ENCODE data around the gene IL1RAP. TPM values are rescaled to one million over a fixed set of nuclear protein-coding genes. Genes with fewer than 3 reads are reported as not detected.

IL1RAP gene
- total RNA-seq, 1 experiment from 2014 or later: 1.6 TPM

GRCh38 chr3:190528706-190529105 is 14.8 kb downstream of the IL1RAP start:
- Histone ChIP-seq H3K4me2 (ENCODE audit: low read depth, low read length, poor library complexity, severe bottlenecking) (no peak overlapping the region), H3K4me1 (ENCODE audit: low read length) (no peaks in the 10 kb centered on the region), H3K79me2 (ENCODE audit: low read length) (no peaks in the 10 kb centered on the region), H2AFZ (ENCODE audit: low read length) (no peak overlapping the region), H3K9me3 (ENCODE audit: low read length) (no peaks in the 10 kb centered on the region), H3K9me2 (replicated peaks; ENCODE audit: insufficient read depth, low read length) (no peaks in the 10 kb centered on the region), H3K9ac (ENCODE audit: low read length) (no peak overlapping the region), H3K27me3 (ENCODE audit: low read length) (no peaks in the 10 kb centered on the region), H3K4me3 (ENCODE audit: low read length) (no peak overlapping the region), H3K27ac (ENCODE audit: low read length) (no peak overlapping the region), H3K36me3 (ENCODE audit: insufficient read depth, low read length) (no peaks in the 10 kb centered on the region), H4K20me1 (ENCODE audit: insufficient read depth, low read depth, low read length) (no peaks in the 10 kb centered on the region)
- DNase-seq: no peak

GRCh38 chr3:190531406-190531805 is 17.5 kb downstream of the IL1RAP start:
- Histone ChIP-seq H3K9ac (ENCODE audit: low read length) (no peak overlapping the region), H2AFZ (ENCODE audit: low read length) (no peak overlapping the region), H3K4me2 (ENCODE audit: low read depth, low read length, poor library complexity, severe bottlenecking) (no peak overlapping the region), H3K4me1 (ENCODE audit: low read length) (no peaks in the 10 kb centered on the region), H3K27me3 (ENCODE audit: low read length) (no peaks in the 10 kb centered on the region), H3K9me3 (ENCODE audit: low read length) (no peaks in the 10 kb centered on the region), H4K20me1 (ENCODE audit: insufficient read depth, low read depth, low read length) (no peaks in the 10 kb centered on the region), H3K9me2 (replicated peaks; ENCODE audit: insufficient read depth, low read length) (no peaks in the 10 kb centered on the region), H3K4me3 (ENCODE audit: low read length) (no peak overlapping the region), H3K79me2 (ENCODE audit: low read length) (no peaks in the 10 kb centered on the region), H3K27ac (ENCODE audit: low read length) (no peak overlapping the region), H3K36me3 (ENCODE audit: insufficient read depth, low read length) (no peaks in the 10 kb centered on the region)
- no peak for DNase-seq

- Histone ChIP-seq H3K9me3 (ENCODE audit: low read length) (no peaks in the 10 kb centered on the region), H3K79me2 (ENCODE audit: low read length) (no peaks in the 10 kb centered on the region), H3K27me3 (ENCODE audit: low read length) (no peaks in the 10 kb centered on the region), H3K9me2 (replicated peaks; ENCODE audit: insufficient read depth, low read length) (no peaks in the 10 kb centered on the region), H3K9ac (ENCODE audit: low read length) (no peak overlapping the region), H3K36me3 (ENCODE audit: insufficient read depth, low read length) (no peaks in the 10 kb centered on the region), H3K4me1 (ENCODE audit: low read length) (no peaks in the 10 kb centered on the region), H3K4me2 (ENCODE audit: low read depth, low read length, poor library complexity, severe bottlenecking) (no peak overlapping the region), H3K4me3 (ENCODE audit: low read length) (no peak overlapping the region), H4K20me1 (ENCODE audit: insufficient read depth, low read depth, low read length) (no peaks in the 10 kb centered on the region), H3K27ac (ENCODE audit: low read length) (no peak overlapping the region), H2AFZ (ENCODE audit: low read length) (no peak overlapping the region)
- DNase-seq: no peak
Observed at GRCh38 chr3:190532731-190533203, 18.9 kb downstream of the IL1RAP start.

DNA sequence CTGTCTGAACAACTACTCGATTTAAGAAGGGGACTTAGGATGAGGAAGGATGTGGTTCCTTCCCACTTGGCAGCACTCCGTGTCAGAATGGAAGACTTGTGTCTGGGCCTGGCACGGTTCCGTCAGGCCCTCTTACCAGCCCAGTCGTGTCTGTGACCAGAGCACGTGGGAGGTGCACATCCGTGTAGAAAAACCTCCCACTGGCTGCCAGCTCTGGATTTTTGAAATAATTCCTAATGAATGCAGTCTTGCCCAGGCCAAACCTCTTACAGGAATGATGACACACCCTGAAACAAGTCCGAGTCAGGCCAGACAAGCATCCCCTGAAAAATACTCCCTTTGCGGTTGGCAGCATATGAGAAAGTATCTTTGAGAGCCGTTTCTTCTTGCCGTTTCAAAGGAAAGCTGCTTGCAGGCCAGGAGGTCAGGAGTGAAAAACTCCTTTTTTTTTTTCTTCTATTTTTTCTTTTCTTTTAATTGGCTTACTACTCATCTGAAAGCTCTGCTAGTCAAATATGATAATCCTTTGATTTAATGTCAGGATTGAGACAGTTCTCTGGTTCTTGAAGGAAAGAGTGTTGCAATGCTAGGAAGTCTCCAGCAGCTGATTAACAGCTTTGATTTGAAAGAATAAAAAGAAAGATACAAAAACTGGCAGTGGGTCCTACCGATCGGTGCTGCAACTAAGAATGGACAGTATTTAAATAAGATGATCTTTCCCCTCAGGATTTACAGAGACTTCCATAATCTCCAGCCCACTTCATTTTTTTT is 19.8 kb downstream of the IL1RAP start:
- Histone ChIP-seq H3K9me2 (replicated peaks; ENCODE audit: insufficient read depth, low read length) (no peaks in the 10 kb centered on the region), H3K27ac (ENCODE audit: low read length) (no peak overlapping the region), H4K20me1 (ENCODE audit: insufficient read depth, low read depth, low read length) (no peaks in the 10 kb centered on the region), H3K36me3 (ENCODE audit: insufficient read depth, low read length) (no peaks in the 10 kb centered on the region), H3K79me2 (ENCODE audit: low read length) (no peaks in the 10 kb centered on the region), H3K27me3 (ENCODE audit: low read length) (no peaks in the 10 kb centered on the region), H2AFZ (ENCODE audit: low read length) (no peak overlapping the region), H3K4me3 (ENCODE audit: low read length) (no peak overlapping the region), H3K4me2 (ENCODE audit: low read depth, low read length, poor library complexity, severe bottlenecking) (no peak overlapping the region), H3K4me1 (ENCODE audit: low read length) (no peaks in the 10 kb centered on the region), H3K9ac (ENCODE audit: low read length) (no peak overlapping the region), H3K9me3 (ENCODE audit: low read length) (no peaks in the 10 kb centered on the region)
- DNase-seq: no peak

GRCh38 chr3:190534386-190534785 is 20.5 kb downstream of the IL1RAP start:
- Histone ChIP-seq H3K9me3 (ENCODE audit: low read length) (no peaks in the 10 kb centered on the region), H3K4me1 (ENCODE audit: low read length) (no peaks in the 10 kb centered on the region), H2AFZ (ENCODE audit: low read length) (no peak overlapping the region), H3K27me3 (ENCODE audit: low read length) (no peaks in the 10 kb centered on the region), H3K4me2 (ENCODE audit: low read depth, low read length, poor library complexity, severe bottlenecking) (no peak overlapping the region), H3K9ac (ENCODE audit: low read length) (no peak overlapping the region), H3K36me3 (ENCODE audit: insufficient read depth, low read length) (no peaks in the 10 kb centered on the region), H3K9me2 (replicated peaks; ENCODE audit: insufficient read depth, low read length) (no peaks in the 10 kb centered on the region), H3K79me2 (ENCODE audit: low read length) (no peaks in the 10 kb centered on the region), H4K20me1 (ENCODE audit: insufficient read depth, low read depth, low read length) (no peaks in the 10 kb centered on the region), H3K27ac (ENCODE audit: low read length) (no peak overlapping the region), H3K4me3 (ENCODE audit: low read length) (no peak overlapping the region)
- DNase-seq: no peak

GRCh38 chr3:190534986-190535385 is 21.1 kb downstream of the IL1RAP start:
- H3K79me2 ChIP-seq (ENCODE audit: low read length): no peaks in the 10 kb centered on the region
- no peaks in the 10 kb centered on the region for H3K9me3 ChIP-seq (ENCODE audit: low read length)
- H3K27me3 ChIP-seq (ENCODE audit: low read length): no peaks in the 10 kb centered on the region
- no peaks in the 10 kb centered on the region for H3K9me2 ChIP-seq (replicated peaks; ENCODE audit: insufficient read depth, low read length)
- H3K4me3 ChIP-seq (ENCODE audit: low read length): no peak overlapping the region
- H3K36me3 ChIP-seq (ENCODE audit: insufficient read depth, low read length): no peaks in the 10 kb centered on the region
- no peak overlapping the region for H2AFZ ChIP-seq (ENCODE audit: low read length)
- H3K27ac ChIP-seq (ENCODE audit: low read length): no peak overlapping the region
- no peaks in the 10 kb centered on the region for H3K4me1 ChIP-seq (ENCODE audit: low read length)
- H4K20me1 ChIP-seq (ENCODE audit: insufficient read depth, low read depth, low read length): no peaks in the 10 kb centered on the region
- no peak overlapping the region for H3K4me2 ChIP-seq (ENCODE audit: low read depth, low read length, poor library complexity, severe bottlenecking)
- H3K9ac ChIP-seq (ENCODE audit: low read length): no peak overlapping the region
- no peak for DNase-seq

DNA sequence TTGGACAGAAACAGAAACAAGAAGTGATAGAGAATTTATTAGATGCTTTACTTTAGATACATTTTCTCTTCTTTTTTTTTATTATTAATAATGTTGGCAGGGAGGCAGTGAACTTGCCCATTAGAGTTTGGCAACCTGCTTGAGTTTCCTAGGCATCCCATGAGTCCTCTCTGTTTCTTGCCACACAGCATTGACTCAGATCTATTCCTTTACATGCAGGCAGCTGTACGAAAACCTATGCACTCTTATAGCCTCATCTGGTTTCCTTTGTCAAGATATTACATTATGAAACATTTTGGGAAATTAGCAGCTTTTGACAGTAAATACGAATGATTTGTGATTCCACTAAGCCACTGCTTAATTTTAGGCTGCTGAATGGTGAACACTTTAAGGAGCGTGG is 23.3 kb downstream of the IL1RAP start:
- Histone ChIP-seq H3K9ac (ENCODE audit: low read length) (no peak overlapping the region), H3K79me2 (ENCODE audit: low read length) (no peaks in the 10 kb centered on the region), H3K9me3 (ENCODE audit: low read length) (no peaks in the 10 kb centered on the region), H3K27ac (ENCODE audit: low read length) (no peak overlapping the region), H3K27me3 (ENCODE audit: low read length) (no peaks in the 10 kb centered on the region), H3K4me3 (ENCODE audit: low read length) (no peak overlapping the region), H3K4me2 (ENCODE audit: low read depth, low read length, poor library complexity, severe bottlenecking) (no peak overlapping the region), H3K9me2 (replicated peaks; ENCODE audit: insufficient read depth, low read length) (no peaks in the 10 kb centered on the region), H2AFZ (ENCODE audit: low read length) (no peak overlapping the region), H4K20me1 (ENCODE audit: insufficient read depth, low read depth, low read length) (no peaks in the 10 kb centered on the region), H3K36me3 (ENCODE audit: insufficient read depth, low read length) (no peaks in the 10 kb centered on the region), H3K4me1 (ENCODE audit: low read length) (no peaks in the 10 kb centered on the region)
- DNase-seq: no peak

DNA sequence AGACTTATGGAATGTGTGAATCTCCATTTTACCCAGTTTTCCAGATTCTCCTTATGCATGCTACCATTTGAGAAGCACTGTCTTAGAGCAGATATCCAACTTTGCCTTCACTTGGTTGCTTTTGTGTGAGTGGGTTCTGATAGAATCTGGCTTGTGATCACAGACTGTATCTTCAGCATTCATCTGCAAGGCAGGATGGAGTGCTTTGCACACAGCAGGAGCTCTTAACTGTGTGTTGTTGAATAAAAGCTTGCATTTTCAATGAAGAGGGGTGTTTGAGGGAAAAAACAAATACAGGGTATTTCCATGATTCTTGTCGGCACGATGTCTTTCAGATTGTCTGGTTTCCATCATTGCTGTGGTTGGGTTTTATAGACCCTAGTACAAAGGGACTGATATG is 24.4 kb downstream of the IL1RAP start:
- H4K20me1 ChIP-seq (ENCODE audit: insufficient read depth, low read depth, low read length): no peaks in the 10 kb centered on the region
- no peaks in the 10 kb centered on the region for H3K4me1 ChIP-seq (ENCODE audit: low read length)
- H3K9me3 ChIP-seq (ENCODE audit: low read length): no peaks in the 10 kb centered on the region
- H3K4me3 ChIP-seq (ENCODE audit: low read length): no peak overlapping the region
- no peak overlapping the region for H3K4me2 ChIP-seq (ENCODE audit: low read depth, low read length, poor library complexity, severe bottlenecking)
- DNase-seq: no peak
- no peaks in the 10 kb centered on the region for H3K27me3 ChIP-seq (ENCODE audit: low read length)
- H3K9ac ChIP-seq (ENCODE audit: low read length): no peak overlapping the region
- no peaks in the 10 kb centered on the region for H3K36me3 ChIP-seq (ENCODE audit: insufficient read depth, low read length)
- H3K79me2 ChIP-seq (ENCODE audit: low read length): no peaks in the 10 kb centered on the region
- no peak overlapping the region for H3K27ac ChIP-seq (ENCODE audit: low read length)
- H2AFZ ChIP-seq (ENCODE audit: low read length): no peak overlapping the region
- no peaks in the 10 kb centered on the region for H3K9me2 ChIP-seq (replicated peaks; ENCODE audit: insufficient read depth, low read length)

Measured in Karpas-422 (cell line).